ENCODE data around the gene UBE2E1. TPM values are rescaled to one million over a fixed set of nuclear protein-coding genes. Genes with fewer than 3 reads are reported as not detected.

The UBE2E1 gene
- total and polyA plus RNA-seq, 8 donors, result 20.9 to 44.7 (median 28.7) TPM

GRCh38 chr3:23937296-23937695 is 131.5 kb downstream of the UBE2E1 start:
- WGBS, 2 donors, result 89 to 92% methylated on average over 1 of the region's 1 CpG
- FAIRE-seq (no peak), ATAC-seq (no peak), DNase-seq (no peak)
- Histone ChIP-seq H3K27me3 (no peaks in the 10 kb centered on the region), H3K27ac (no peak overlapping the region), H3K9me3 (no peaks in the 10 kb centered on the region), H3K4me1 (no peaks in the 10 kb centered on the region), H3K36me3 (no peaks in the 10 kb centered on the region), H3K4me3 (no peak overlapping the region)
- TF ChIP-seq CTCF (IDR thresholded peaks at IDR 0.05), result no peak
- intact Hi-C loops (cut with DNase I), result no loop called here

GRCh38 chr3:23938688-23939087 is 132.9 kb downstream of the UBE2E1 start:
- no peak overlapping the region for H3K27ac ChIP-seq
- H3K9me3 ChIP-seq, result no peaks in the 10 kb centered on the region
- no peak overlapping the region for H3K4me3 ChIP-seq
- no peaks in the 10 kb centered on the region for H3K36me3 ChIP-seq
- no peaks in the 10 kb centered on the region for H3K4me1 ChIP-seq
- DNase-seq, result no peak
- no peak for TF ChIP-seq CTCF (IDR thresholded peaks at IDR 0.05)
- no peak for ATAC-seq
- FAIRE-seq, result no peak
- H3K27me3 ChIP-seq, result no peaks in the 10 kb centered on the region
- intact Hi-C loops (cut with DNase I), result no loop called here

- Histone ChIP-seq H3K9me3 (no peaks in the 10 kb centered on the region), H3K27ac (no peak overlapping the region), H3K36me3 (no peaks in the 10 kb centered on the region), H3K4me1 (peaks cover 0 to 5% (median 0%) of the 10 kb centered on the region in 3 donors), H3K4me3 (no peak overlapping the region), H3K27me3 (no peaks in the 10 kb centered on the region)
- DNase-seq (no peak), FAIRE-seq (no peak), ATAC-seq (no peak)
- TF ChIP-seq CTCF (IDR thresholded peaks at IDR 0.05), result no peak
- 72 to 81% methylated on average over 5 of the region's 5 CpGs for WGBS, 2 donors
- intact Hi-C loops (cut with DNase I), result no loop called here
Observed at GRCh38 chr3:23940775-23941174, 135.0 kb downstream of the UBE2E1 start.

Other genes with a start within 250 kb of the UBE2E1 start
- 1 to 10 TPM; 3.0 to 4.9 (median 3.8) TPM for gene NKIRAS1, start 111.0 kb downstream of the UBE2E1 start, total RNA-seq
- 1 to 10 TPM; 2.7 to 5.9 TPM for gene NKIRAS1, start 111.0 kb downstream of the UBE2E1 start, polyA plus RNA-seq
- 1,000 to 10,000 TPM in 4 of 6 donors, 100 to 1,000 TPM in 2; 676 to 1,455 (median 1,267) TPM for gene RPL15, start 111.2 kb downstream of the UBE2E1 start, total RNA-seq
- gene RPL15, start 111.2 kb downstream of the UBE2E1 start, polyA plus RNA-seq, result 1,000 to 10,000 TPM; 1,720 to 1,897 TPM
- gene NR1D2, start 139.3 kb downstream of the UBE2E1 start, total RNA-seq, result 10 to 100 TPM; 12.9 to 26.2 (median 16.2) TPM
- gene NR1D2, start 139.3 kb downstream of the UBE2E1 start, polyA plus RNA-seq, result 10 to 100 TPM in 1 of 2 donors, 1 to 10 TPM in 1; 4.9 to 12.0 TPM

Data from pancreas (tissue), 10 donors.